ENCODE results near the gene RALGAPA1.
A peak's percentile ranks its signal among the peaks of the same experiment; 100 is the strongest.

The RALGAPA1 gene

GRCh38 chr14:35535483-35536112, 273.5 kb downstream of the RALGAPA1 start:
- no peak for DNase-seq (ENCODE audit: low read depth)

- peak; percentile 22 for DNase-seq (ENCODE audit: low read depth)
Observed at GRCh38 chr14:35534873-35535482, 274.1 kb downstream of the RALGAPA1 start.

GRCh38 chr14:35534208-35534872, 274.8 kb downstream of the RALGAPA1 start:
- no peak for DNase-seq (ENCODE audit: low read depth)

- no peak for DNase-seq (ENCODE audit: low read depth)
Observed at GRCh38 chr14:35533357-35534207, 275.5 kb downstream of the RALGAPA1 start, which contains the start of gene INSM2. Gene INSM2, plus strand, starts transcription at chr14:35534164. Its CDS starts 89 bp downstream, at chr14:35534253.

GRCh38 chr14:35532783-35533356, 276.2 kb downstream of the RALGAPA1 start:
- DNase-seq (ENCODE audit: low read depth), result no peak

GRCh38 chr14:35531960-35532747, 276.9 kb downstream of the RALGAPA1 start:
- DNase-seq (ENCODE audit: low read depth), result no peak

GRCh38 chr14:35526962-35527361, 282.1 kb downstream of the RALGAPA1 start:
- DNase-seq (ENCODE audit: low read depth), result no peak

- DNase-seq (ENCODE audit: low read depth), result no peak
Observed at GRCh38 chr14:35525695-35526094, 283.4 kb downstream of the RALGAPA1 start.

GRCh38 chr14:35519986-35520385, 289.1 kb downstream of the RALGAPA1 start:
- no peak for DNase-seq (ENCODE audit: low read depth)

GRCh38 chr14:35515916-35516315, 293.2 kb downstream of the RALGAPA1 start:
- no peak for DNase-seq (ENCODE audit: low read depth)

GRCh38 chr14:35512765-35513164, 296.3 kb downstream of the RALGAPA1 start:
- no peak for DNase-seq (ENCODE audit: low read depth)

GRCh38 chr14:35509846-35510245, 299.2 kb downstream of the RALGAPA1 start:
- DNase-seq (ENCODE audit: low read depth), result no peak

GRCh38 chr14:35506927-35507326, 302.2 kb downstream of the RALGAPA1 start:
- no peak for DNase-seq (ENCODE audit: low read depth)

- DNase-seq (ENCODE audit: low read depth), result no peak
Observed at GRCh38 chr14:35506461-35506860, 302.6 kb downstream of the RALGAPA1 start.

- DNase-seq (ENCODE audit: low read depth), result no peak
Observed at GRCh38 chr14:35504260-35504659, 304.8 kb downstream of the RALGAPA1 start.

- DNase-seq (ENCODE audit: low read depth), result no peak
Observed at GRCh38 chr14:35503646-35504045, 305.4 kb downstream of the RALGAPA1 start.

GRCh38 chr14:35499180-35499579, 309.9 kb downstream of the RALGAPA1 start:
- no peak for DNase-seq (ENCODE audit: low read depth)

- DNase-seq (ENCODE audit: low read depth), result no peak
Observed at GRCh38 chr14:35495278-35495677, 313.8 kb downstream of the RALGAPA1 start.

- DNase-seq (ENCODE audit: low read depth), result no peak
Observed at GRCh38 chr14:35492569-35493014, 316.5 kb downstream of the RALGAPA1 start.

Measured in fibroblast of the conjunctiva (primary cell).